NOMO-1 treated with DMSO at 0.1 percent for 48 hours (cell line): Measurements from ENCODE around the gene TRPM4.
"Not testable (repeated sequence)": the region's sequence is repeated elsewhere in the genome, so short reads cannot be mapped to it uniquely, and the experiment has no call there.

Experiments
- DNase-seq: peaks from one replicate; lab custom pipeline; 2025; ENCODE audit not compliant: unreplicated experiment; lab: John Stamatoyannopoulos, UW

The TRPM4 gene

DNA sequence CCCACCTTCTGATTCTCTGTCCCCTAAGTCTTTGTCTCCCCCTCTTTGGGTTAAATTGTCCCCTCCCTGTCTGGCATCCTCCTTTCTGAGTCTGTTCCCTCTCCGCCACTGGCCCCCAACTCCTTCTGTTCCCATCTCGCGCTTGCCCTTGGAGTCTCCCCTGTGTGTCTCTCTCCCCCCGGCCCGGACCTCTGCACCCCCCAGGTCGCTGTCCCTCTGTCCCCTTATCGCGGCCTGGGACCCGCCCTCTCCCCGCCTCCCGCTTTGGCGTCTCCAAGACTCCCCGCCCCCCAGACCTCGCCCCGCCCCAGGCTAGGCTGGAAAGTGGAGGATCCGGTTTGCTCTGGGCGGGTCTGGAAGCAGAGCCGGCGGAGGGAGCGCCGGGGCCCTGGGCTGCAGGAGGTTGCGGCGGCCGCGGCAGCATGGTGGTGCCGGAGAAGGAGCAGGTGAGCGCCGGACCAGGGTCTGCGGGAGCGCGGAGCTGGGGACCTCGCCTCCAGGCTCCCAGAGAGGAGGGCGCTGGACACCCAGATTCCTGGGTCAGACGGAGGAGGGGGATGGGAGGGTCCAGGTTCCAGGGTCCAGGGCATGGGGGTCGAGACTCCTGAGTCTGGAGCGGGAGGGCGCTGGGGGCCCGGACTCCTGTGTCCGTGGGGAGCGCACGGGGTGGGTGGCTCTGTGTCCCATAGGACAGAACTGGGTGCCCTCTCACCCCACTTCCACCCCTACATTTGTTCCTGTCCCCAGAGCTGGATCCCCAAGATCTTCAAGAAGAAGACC, at the start of gene TRPM4:
TSS of gene TRPM4 (plus strand) at position 348 of the 780 bp plus-strand sequence. CDS start at position 423, 75 bp downstream.
- DNase-seq = peak; percentile 65

- DNase-seq = no peak
Observed at GRCh38 chr19:49109051-49109450, 48.5 kb upstream of the TRPM4 start.

- no peak for DNase-seq
Observed at GRCh38 chr19:49109569-49110233, 47.9 kb upstream of the TRPM4 start.

DNA sequence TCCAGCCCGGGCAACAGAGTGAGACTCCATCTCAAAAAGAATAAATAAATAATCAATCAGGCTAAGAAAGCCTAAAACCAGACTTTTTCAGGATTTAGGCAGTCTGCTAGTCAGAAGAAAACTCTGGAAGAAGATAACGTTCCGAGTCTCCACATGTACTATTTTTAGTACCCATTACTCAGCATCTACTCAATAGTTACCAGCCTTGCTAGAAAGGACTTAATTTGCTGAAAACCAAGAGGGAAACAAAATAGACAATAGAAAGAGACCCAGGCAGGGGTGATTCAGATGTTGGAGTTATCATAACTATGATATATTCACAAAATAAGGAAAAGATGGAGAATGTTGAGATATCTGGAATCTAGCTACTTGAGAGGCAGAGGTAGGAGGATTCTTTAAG, 47.0 kb upstream of the TRPM4 start:
- DNase-seq = no peak

DNA sequence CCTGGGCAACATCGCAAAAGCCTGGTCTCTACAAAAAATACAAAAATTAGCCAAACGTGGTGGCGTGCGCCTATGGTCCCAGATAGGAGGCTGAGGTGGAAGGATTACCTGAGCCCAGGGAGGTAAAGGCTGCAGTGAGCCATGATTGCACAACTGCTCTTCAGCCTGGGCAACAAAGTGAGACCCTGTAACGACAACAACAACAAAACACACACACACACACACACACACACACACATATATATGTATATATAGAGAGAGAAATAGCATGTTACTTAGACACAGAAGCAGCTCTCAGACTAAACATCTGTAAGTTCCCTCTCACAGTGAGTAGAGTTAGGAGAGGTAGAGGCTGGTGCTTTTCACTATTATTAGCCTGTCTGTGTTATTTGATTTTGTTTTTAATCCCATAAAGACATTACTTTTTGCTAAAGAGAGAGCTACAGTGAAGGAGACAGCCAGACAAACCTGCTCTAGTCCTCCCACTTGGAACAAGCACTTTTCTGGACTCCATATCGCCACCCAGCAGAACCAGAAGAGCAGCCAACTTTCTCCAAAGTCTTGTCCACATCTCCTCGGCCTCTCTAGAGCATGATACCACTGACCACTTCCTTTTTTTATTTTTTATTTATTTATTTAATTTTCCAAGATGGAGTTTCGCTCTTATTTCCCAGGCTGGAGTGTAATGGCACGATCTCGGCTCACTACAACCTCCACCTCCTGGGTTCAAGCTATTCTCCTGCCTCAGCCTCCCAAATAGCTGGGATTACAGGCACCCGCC, 46.2 kb upstream of the TRPM4 start:
- no peak for DNase-seq

DNA sequence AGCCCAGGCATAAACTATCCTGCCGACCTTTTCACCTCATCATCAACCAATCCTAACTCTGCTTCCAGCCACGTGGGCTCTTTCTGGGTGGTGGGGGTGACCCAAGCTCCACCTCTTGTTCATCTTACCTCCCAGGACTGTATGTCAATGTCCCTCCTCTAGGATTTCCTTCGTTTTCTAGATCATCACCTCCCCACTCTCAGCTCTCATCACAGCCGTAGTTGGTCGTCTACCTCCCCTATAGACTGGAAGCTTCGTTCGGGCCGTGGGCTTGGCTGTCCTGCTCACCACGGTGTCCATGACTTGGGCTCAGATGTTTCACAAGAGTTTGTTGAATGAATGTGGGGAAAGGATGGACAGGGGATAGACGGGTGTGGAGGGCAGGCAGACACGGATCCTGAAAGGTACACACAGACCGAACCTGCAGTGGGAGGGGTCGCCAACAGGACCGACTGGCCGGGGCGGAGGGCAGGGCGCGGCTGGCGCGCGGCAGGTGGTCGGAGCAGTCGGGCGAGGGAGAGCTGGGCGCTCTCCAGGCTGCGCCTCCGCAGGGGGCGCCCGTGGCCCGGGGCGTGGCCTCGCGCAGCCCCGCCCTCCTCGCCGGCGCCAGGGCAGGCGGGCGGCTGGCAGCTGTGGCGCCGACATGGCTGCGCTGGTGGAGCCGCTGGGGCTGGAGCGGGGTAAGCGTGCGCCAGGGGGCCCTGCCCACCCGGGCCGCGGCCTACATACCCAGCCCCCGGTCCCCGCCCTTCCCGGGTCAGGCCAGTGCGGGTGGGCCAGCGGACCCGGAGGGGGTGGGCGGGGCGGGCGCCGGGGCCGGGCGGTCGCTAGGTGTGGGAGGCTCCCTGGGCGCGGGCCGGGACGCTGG, 43.6 kb upstream of the TRPM4 start, which contains the start of gene LIN7B:
TSS of gene LIN7B (plus strand) at position 609 of the 868 bp plus-strand sequence. CDS start at position 644, 35 bp downstream.
- peak; percentile 64 for DNase-seq

DNA sequence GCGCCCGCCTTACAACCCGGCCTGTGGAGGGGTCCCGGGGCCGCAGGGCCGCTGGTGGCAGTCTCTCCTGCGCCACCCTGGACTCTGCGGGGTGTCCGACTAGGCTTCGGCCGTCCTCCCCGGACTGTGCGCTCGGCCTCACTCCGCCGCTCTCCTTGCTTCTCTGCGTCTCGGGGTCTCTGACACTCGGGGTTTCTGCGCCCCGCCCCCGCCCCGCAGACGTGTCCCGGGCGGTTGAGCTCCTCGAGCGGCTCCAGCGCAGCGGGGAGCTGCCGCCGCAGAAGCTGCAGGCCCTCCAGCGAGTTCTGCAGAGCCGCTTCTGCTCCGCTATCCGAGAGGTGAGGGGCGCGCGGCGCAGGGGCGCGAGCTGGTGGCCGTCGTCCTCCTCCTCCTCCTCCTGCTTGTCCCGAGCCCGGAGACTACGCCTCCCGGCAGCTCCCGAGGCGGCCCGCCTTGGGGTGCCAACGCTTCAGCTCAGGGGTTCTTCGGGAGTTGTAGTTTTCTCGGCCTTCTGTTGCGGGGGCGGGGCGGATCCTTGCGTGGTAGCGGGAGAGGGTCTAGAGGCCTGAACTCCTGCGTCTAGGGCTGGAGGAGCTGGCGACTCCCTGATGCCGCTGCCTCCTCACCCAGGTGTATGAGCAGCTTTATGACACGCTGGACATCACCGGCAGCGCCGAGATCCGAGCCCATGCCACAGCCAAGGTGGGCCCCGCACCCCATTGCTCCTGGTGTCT, 42.8 kb upstream of the TRPM4 start:
- DNase-seq = no peak

- DNase-seq = peak; percentile 63
Observed at GRCh38 chr19:49116544-49116943, 41.0 kb upstream of the TRPM4 start.

DNA sequence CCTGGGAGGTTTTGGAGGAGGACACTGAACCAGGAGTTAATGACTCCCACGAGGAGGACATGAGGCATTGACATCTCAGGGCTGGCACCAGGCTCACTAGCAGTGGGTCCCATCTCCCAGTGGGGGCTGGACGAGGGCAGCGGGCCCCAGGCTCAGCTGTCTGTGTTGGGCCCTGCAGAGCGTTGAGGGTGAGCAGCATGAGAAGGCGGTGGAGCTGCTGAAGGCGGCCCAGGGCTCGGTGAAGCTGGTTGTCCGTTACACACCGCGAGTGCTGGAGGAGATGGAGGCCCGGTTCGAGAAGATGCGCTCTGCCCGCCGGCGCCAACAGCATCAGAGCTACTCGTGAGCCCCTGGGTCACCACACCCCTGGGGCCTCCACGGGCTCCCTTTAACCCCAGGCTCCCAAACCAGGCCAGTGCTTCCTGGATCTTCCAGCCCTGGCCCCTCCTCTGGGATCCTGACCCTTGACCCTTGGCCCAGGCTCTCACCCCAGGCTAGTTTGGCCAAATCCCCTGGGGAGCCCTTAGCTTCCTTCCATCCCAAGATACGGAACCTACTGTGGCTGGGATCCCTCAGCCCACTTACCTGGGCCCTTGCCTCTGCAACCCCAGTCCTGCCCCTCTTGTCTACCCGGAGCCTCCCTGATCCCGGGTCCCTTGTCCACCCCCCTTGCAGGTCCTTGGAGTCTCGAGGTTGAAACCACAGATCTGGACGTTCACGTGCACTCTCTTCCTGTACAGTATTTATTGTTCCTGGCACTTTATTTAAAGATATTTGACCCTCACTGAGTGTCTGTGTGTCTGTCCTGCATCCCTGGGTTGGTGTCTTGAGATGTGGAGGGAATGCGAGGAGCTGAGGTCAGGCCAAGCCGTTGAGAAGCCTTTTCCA, 39.7 kb upstream of the TRPM4 start:
- no peak for DNase-seq

- peak; percentile 93 for DNase-seq
Observed at GRCh38 chr19:49118565-49119410, 38.8 kb upstream of the TRPM4 start, which contains the start of gene C19orf73. Gene C19orf73, minus strand, starts transcription at chr19:49119143. Its CDS starts 121 bp downstream, at chr19:49119022.

DNA sequence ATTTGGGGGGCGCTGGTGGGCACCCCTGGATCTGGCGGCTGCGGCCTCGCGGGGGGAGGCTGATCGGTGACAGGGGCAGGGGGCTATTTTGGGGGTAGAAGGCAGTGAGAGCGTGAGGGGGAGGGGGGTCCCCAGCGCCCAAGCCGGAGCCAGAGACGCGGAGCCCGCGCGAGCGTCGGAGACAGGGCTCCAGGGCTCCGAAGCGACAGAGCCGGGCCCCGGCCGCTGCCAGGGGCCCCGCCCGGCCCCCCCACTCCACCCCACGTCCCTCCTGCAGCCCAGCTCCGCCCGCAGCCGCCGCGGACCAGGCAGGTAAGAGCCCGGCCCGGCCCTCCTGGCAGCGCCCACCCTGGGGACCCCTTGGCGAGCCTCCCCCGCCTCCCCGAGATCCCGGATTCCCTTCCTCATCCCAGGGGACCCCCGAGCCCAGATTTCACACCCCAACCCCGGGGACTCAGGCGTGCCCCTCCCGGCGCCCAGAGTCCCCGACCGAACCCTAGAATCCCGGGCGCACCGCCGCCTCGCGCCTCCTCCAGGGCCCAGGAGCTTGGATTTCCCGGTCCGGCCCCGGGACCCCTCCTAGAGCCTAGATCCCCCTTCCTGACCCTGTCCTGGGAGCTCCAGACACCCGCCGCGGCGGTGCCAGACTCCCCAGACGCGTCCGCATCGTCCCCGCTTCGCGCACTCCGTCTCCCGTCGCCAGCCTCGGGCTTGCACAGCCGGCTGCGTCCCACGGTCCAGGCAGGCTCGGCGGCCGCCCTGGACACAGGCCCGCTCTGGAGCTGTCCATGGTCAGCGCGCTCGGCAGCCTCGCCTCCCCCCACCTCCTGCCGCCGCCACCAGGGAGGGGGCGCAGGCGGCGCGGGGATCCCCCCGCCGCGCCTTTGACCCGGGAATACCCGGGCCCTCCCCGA, 37.9 kb upstream of the TRPM4 start, which contains the start of gene PPFIA3:
TSS of gene PPFIA3 (plus strand) at position 134 of the 914 bp plus-strand sequence. CDS start 8,330 bp downstream, outside the sequence.
- no peak for DNase-seq

DNA sequence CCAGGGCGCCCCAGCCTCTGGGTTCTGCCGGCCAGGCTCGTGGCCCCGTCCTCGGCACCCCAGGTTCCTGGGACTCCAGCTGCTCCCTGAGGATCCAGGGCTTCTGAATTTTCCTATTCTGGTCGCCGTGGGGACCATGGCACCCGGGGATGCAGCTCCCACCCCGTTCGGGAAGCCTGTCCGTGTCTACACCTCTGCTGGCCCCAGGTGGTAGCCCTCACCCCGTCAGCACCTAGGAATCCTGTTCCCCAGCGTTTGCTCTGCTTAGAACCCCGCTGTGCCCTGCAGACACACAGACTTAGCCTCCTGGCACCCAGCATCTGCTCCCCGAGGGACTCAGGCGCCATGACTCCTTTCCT, 37.3 kb upstream of the TRPM4 start:
- DNase-seq = no peak

- DNase-seq = no peak
Observed at GRCh38 chr19:49120868-49121267, 36.7 kb upstream of the TRPM4 start.

DNA sequence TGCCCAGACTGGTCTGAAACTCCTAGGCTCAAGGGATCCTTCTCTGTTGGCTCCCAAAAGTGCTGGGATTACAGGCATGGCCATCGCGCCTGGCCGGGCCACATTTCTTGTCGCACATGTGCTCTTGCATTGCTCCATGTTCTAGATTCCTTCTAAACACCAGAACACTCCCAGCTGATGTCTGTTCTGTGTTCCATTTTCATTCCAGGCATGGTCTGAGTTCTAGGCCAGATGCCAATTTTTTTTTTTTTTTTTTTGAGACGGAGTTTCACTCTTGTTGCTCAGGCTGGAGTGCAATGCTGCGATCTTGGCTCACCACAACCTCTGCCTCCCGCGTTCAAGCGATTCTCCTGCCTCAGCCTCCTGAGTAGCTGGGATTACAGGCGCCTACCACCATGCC, 35.8 kb upstream of the TRPM4 start:
- DNase-seq = not testable (repeated sequence)

- DNase-seq = not testable (repeated sequence)
Observed at GRCh38 chr19:49123285-49123684, 34.3 kb upstream of the TRPM4 start.

DNA sequence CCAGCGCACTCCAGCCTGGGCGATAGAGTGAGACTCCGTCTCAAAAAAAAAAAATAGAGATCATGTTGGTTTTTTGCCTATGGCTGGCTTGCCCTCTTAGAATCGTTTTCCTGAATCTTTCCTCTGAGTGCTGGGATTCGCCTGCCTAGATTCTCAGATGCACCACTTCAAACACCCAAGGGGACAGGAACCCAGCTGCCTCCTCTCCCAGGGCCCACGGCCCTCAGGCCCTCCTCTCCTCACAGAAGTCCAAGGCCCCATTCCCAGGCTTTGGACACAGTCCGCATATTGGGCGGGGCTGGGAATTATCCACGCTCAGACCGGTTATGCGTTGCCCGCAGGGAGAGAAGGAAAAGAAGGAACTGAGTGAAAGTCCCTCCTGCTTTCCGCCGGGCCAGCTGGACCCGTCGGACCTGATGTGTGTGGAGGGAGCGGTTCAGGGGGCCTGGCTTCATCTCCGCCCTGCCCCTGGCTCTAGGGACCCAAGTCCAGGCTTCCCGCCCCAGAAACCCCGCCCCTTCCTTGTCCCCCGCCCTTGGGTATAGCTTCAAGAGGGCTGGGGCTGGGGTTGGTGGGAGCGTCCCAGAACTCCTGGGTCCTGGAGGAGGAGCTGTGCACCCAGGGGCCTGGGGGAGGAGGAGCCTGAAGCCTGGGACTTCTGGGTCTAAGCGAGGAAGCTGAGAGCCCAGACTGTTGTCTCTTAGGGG, 32.4 kb upstream of the TRPM4 start:
- no peak for DNase-seq
